ENCODE results near the gene SBNO1. TPM values are rescaled to one million over a fixed set of nuclear protein-coding genes. Genes with fewer than 3 reads are reported as not detected.
"Not testable (repeated sequence)": the region's sequence is repeated elsewhere in the genome, so short reads cannot be mapped to it uniquely, and the experiment has no call there.

SBNO1 gene
- total RNA-seq, 4 donors from 2014 or later = 26.7 to 31.8 (median 29.9) TPM

GRCh38 chr12:123384318-123384993 is 19.8 kb upstream of the SBNO1 start:
- Histone ChIP-seq H3K9me3 (no peaks in the 10 kb centered on the region), H3K27me3 (no peaks in the 10 kb centered on the region), H3K4me1 (peaks cover 27 to 37% (median 35%) of the 10 kb centered on the region in 4 donors), H3K27ac (replicated peaks in 1 of 4) (peak overlapping the region; percentile 86 to 96 (median 87)), H3K4me3 (peak overlapping the region; percentile 83 to 91 (median 88)), H3K36me3 (no peaks in the 10 kb centered on the region)
- no peak for DNase-seq (ENCODE audit: extremely low spot score)
- intact Hi-C loops (cut with DNase I) = no loop called here
- TF ChIP-seq POLR2AphosphoS5 (IDR thresholded peaks at IDR 0.05) (no peak), EP300 (IDR thresholded peaks at IDR 0.05) (no peak), POLR2A (IDR thresholded peaks at IDR 0.05; ENCODE audit: low read depth) (no peak), CTCF (IDR thresholded peaks at IDR 0.05) (no peak)
- WGBS = 2% methylated on average over 18 of the region's 41 CpGs

DNA sequence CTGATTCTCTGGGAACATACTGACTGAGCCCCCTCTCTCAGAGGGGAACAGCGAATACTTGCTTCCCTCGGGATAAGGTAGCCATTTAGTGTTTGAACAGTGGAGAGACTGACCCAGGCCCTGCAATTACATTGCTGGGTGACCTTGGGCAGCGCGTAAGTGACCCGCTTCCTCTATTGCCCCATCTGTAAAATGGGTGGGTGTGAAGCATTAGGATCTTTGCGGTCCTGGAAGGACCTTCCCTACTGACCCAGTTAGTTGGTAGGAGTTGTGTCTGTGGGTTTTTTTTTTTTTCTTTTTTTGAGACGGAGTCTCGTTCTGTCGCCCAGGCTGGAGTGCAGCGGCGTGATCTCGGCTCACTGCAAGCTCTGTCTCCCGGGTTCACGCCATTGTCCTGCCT is 18.0 kb upstream of the SBNO1 start:
- no peak for DNase-seq (ENCODE audit: extremely low spot score)
- intact Hi-C loops (cut with DNase I) = no loop called here
- H3K4me3 ChIP-seq = no peak overlapping the region
- 95% methylated on average over 14 of the region's 14 CpGs for WGBS
- no peaks in the 10 kb centered on the region for H3K9me3 ChIP-seq
- peaks cover 20 to 29% (median 26%) of the 10 kb centered on the region in 4 donors for H3K4me1 ChIP-seq
- H3K36me3 ChIP-seq = no peaks in the 10 kb centered on the region
- peak overlapping the region in 2 of 4 donors; percentile 23 to 96 for H3K27ac ChIP-seq (replicated peaks in 1 of 4)
- no peaks in the 10 kb centered on the region for H3K27me3 ChIP-seq
- TF ChIP-seq EP300 (IDR thresholded peaks at IDR 0.05) = no peak
- TF ChIP-seq POLR2A (IDR thresholded peaks at IDR 0.05; ENCODE audit: low read depth) = no peak
- no peak for TF ChIP-seq CTCF (IDR thresholded peaks at IDR 0.05)
- TF ChIP-seq POLR2AphosphoS5 (IDR thresholded peaks at IDR 0.05) = no peak

GRCh38 chr12:123379391-123379790 is 14.7 kb upstream of the SBNO1 start:
- Histone ChIP-seq H3K4me1 (peaks cover 6 to 22% (median 15%) of the 10 kb centered on the region in 4 donors), H3K4me3 (no peak overlapping the region), H3K27me3 (no peaks in the 10 kb centered on the region), H3K9me3 (no peaks in the 10 kb centered on the region), H3K27ac (replicated peaks in 1 of 4) (no peak overlapping the region), H3K36me3 (no peaks in the 10 kb centered on the region)
- no peak for DNase-seq (ENCODE audit: extremely low spot score)
- WGBS = 89% methylated on average over 5 of the region's 5 CpGs
- intact Hi-C loops (cut with DNase I) = no loop called here
- TF ChIP-seq CTCF (IDR thresholded peaks at IDR 0.05) (no peak), POLR2AphosphoS5 (IDR thresholded peaks at IDR 0.05) (no peak), EP300 (IDR thresholded peaks at IDR 0.05) (no peak), POLR2A (IDR thresholded peaks at IDR 0.05; ENCODE audit: low read depth) (no peak)

DNA sequence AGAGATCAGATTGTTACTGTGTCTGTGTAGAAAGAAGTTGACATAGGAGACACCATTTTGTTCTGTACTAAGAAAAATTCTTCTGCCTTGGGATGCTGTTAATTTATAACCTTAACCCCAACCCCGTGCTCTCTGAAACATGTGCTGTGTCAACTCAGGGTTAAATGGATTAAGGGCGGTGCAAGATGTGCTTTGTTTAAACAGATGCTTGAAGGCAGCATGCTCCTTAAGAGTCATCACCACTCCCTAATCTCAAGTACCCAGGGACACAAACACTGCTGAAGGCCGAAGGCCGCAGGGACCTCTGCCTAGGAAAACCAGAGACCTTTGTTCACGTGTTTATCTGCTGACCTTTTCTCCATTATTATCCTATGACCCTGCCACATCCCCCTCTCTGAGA is 7.8 kb upstream of the SBNO1 start:
- H3K4me3 ChIP-seq; H3K9me3 ChIP-seq; intact Hi-C loops (cut with DNase I); H3K27me3 ChIP-seq; DNase-seq (ENCODE audit: extremely low spot score); H3K36me3 ChIP-seq; H3K27ac ChIP-seq (replicated peaks in 1 of 4): not testable (repeated sequence)
- peaks cover 0 to 19% (median 13%) of the 10 kb centered on the region in 4 donors for H3K4me1 ChIP-seq
- WGBS = 79% methylated on average over 5 of the region's 5 CpGs

GRCh38 chr12:123371667-123372368 is 7.2 kb upstream of the SBNO1 start:
- H3K9me3 ChIP-seq; H3K27me3 ChIP-seq; intact Hi-C loops (cut with DNase I); H3K4me3 ChIP-seq; DNase-seq (ENCODE audit: extremely low spot score); H3K36me3 ChIP-seq: not testable (repeated sequence)
- 97% methylated on average over 36 of the region's 48 CpGs for WGBS
- Histone ChIP-seq H3K27ac (replicated peaks in 1 of 4) (peak overlapping the region in 1 of 4 donors; percentile 14), H3K4me1 (peaks cover 0 to 19% (median 13%) of the 10 kb centered on the region in 4 donors)
